HG03039 (cell line): Measurements from ENCODE around the gene MAIP1.
"Not testable (repeated sequence)": the region's sequence is repeated elsewhere in the genome, so short reads cannot be mapped to it uniquely, and the experiment has no call there.

Source experiments
- ATAC-seq: cut with Tn5 transposase; IDR thresholded peaks from one replicate; pipeline ENCODE4 v1.9.1; 2021; ENCODE audit warnings: mild to moderate bottlenecking, moderate library complexity; ENCODE audit not compliant: unreplicated experiment

The MAIP1 gene

DNA sequence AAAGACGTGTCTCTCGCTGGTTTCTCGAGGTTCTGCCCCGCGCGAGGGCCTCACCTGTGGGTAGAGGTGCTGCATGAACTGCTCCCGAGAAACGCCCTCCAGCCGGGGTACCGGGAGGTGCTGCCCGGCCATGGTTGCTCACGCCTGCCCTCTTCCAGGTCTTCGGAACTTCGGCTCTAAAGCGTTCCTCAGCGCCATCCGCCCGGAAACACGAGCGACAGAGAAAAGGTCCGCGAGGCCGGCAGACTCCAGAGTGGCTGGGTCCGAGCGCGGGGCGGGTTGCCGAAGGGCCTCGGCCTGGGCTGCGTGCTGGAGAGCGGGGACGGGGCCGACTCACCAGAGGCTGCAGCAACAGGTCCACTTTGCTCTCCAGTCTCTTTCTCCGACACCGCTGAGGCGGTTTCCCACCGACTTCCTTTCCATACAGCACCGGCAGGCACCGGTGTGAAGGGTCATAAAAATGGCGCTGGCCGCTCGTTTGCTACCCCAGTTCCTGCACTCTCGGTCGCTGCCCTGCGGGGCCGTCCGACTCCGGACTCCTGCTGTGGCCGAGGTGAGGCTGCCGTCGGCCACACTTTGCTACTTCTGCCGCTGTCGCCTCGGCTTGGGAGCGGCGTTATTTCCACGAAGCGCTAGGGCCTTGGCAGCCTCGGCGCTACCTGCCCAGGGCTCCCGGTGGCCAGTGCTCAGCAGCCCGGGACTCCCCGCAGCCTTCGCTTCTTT, at the start of gene MAIP1, which contains the start of gene TYW5:
MAIP1 (plus strand) TSS at position 244 of the 723 bp plus-strand sequence; CDS start at position 461, 217 bp downstream.
TYW5 (minus strand) TSS at position 153 of the 723 bp plus-strand sequence; CDS start at position 132, 21 bp downstream.
- peak; percentile 85 for ATAC-seq

GRCh38 chr2:199907008-199907714, 48.2 kb upstream of the MAIP1 start:
- no peak for ATAC-seq

- no peak for ATAC-seq
Observed at GRCh38 chr2:199910338-199911051, 44.9 kb upstream of the MAIP1 start.

DNA sequence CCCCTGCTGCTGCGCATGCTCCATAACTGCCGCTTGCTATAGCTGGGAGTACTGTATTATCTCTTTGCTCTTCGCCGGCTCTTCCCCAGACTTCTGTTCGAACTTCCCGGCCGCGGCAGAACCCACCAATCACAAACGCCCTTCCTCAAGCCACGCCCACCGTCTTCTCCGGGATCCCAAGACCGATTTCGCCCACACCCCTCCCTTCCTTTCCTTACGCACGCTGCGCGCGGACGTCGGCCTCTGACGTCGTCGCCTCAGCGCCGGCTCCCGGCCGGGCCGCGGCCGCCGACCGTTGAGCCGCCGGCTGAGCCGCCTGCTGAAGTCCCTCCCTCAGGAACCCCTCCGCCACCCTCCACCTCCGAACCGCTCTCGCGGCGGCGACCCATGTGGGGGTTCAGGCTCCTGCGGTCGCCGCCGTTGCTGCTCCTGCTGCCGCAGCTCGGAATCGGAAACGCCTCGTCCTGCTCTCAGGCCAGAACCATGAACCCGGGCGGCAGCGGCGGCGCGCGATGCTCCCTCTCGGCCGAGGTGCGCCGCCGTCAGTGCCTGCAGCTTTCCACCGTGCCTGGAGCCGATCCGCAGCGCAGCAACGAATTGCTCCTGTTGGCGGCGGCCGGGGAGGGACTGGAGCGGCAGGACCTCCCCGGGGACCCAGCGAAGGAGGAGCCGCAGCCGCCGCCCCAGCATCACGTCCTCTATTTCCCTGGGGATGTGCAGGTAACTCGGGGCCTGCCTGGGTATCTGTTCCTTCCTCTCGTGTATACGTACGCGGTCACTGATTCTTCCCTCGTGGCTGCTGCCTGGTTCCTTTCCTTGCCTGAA, 44.1 kb upstream of the MAIP1 start, which contains the start of gene C2orf69:
C2orf69 (plus strand) TSS at position 242 of the 825 bp plus-strand sequence; CDS start at position 388, 146 bp downstream.
- peak; percentile 94 for ATAC-seq

- ATAC-seq, result no peak
Observed at GRCh38 chr2:199911877-199912161, 43.6 kb upstream of the MAIP1 start.

- not testable (repeated sequence) for ATAC-seq
Observed at GRCh38 chr2:199912553-199913114, 42.7 kb upstream of the MAIP1 start.

DNA sequence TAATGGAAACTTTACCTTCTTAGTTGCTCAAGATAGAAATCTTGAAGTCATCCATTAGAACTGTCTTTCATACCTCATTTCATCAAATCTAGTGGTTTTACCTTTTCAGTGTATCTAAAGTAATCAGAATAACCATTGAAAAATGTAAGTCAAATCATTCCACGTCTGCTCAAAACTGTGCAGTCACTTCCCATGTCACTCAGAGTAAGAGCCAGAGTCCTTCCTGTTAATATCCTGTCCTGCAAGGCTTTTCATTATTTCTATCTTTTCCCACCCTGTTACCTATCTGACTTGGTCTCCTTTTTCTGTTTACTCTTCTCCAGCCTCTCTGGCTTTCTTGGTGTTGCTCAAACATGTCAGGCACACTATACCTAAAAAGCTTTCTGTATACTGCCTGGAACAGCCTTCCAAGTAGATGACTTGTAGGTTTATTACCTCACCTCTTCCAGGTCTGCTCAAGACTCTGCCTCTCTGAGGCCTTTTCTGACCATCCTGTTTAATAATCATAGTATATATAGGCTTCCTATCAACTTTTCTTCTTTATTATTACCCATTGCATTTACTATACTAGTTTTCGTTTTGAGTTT, 40.9 kb upstream of the MAIP1 start:
- ATAC-seq, result no peak

DNA sequence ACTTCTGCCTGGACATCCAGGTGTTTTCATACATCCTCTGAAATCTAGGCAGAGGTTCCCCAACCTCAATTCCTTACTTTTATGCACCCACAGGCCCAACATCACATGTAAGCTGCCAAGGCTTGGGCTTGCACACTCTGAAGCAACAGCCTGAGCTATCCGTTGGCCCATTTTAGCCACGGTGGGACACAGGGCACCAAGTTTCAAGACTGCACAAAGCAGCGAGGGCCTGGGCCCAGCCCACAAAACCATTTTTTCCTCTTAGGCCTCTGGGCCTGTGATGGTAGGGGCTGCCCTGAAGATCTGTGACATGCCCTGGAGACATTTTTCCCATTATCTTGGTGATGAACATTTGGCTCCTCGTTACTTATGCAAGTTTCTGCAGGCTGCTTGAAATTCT, 38.4 kb upstream of the MAIP1 start:
- ATAC-seq, result no peak

DNA sequence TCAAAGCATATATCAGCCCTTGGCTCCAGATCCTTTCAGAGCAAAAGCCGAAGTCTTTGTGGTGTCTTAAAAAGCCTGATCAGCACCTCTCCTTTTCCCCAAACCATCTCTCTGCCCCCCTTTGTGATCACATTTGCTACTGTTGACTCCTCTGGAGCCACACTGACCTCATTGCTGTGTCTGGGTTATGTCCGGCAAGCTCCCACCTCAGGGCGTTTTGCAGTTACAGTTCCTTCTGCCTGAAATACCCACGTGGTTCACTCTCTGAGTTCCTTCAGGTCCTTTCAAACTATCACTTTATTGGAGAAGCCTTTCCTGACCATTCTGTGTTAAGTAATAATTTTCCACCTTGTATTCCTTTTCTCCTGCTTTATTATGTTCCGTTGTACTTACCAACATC, 32.5 kb upstream of the MAIP1 start:
- no peak for ATAC-seq

DNA sequence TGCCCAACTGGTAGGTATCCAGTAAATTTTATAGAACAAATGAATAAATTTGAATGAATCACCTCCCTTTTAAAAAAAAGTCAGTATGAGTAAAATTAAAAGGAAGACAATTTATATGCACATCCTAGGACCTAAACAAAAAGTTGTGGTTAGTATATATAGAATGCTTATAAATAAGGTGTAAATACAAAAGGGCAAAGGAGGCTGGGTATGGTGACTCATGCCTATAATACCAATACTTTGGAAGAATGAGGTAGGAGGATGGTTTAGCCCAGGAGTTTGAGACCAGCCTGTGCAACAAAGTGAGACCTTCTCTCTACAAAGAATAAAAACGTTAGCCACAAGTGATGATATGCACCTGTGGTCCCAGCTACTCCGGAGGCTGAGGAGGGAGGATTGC, 31.5 kb upstream of the MAIP1 start:
- ATAC-seq, result no peak

- ATAC-seq, result no peak
Observed at GRCh38 chr2:199926806-199927205, 28.6 kb upstream of the MAIP1 start.

- no peak for ATAC-seq
Observed at GRCh38 chr2:199928226-199928625, 27.2 kb upstream of the MAIP1 start.

- ATAC-seq, result no peak
Observed at GRCh38 chr2:199928626-199929025, 26.8 kb upstream of the MAIP1 start.

DNA sequence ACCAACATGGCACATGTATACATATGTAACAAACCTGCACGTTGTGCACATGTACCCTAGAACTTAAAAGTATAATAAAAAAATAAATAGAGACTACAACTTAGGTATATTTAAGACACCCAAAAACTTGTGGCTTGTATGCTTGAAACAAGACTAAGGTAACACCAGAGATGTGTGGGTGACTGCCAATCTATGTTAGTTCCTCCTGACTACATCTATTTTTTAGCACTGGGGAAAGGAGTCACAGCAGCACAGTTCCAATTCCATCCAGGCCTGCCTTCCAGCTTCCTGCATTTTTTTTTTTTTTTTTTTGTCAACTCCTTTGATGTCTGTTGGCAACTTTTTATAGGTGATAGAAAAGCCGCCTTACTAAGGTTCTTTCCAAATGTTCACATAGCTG, 26.1 kb upstream of the MAIP1 start:
- no peak for ATAC-seq

DNA sequence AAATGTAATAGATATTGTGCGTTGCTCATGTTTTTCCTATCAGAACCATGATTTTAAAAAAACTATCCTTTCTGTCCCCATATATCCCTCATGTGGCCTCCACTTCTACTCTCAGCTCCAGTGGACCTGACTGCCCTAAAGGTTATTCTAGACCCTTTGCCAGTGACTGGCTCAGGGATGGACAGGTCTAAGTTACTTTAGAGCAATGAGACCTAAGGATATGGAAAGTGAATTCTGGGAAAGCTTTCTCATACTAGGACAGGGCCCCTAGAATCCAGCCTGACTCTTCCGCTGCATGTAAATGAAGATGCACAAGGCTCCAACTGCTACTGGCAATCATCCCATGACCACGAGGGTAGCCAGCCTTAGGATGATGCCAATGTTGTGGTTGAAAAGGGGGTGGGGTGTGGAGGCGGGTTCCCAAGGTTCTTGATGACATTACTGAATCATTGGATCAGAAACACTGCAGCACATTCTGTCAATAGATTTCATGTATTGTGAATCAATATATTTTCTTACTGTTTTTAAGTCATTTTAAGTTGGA, 23.0 kb upstream of the MAIP1 start:
- ATAC-seq, result no peak

DNA sequence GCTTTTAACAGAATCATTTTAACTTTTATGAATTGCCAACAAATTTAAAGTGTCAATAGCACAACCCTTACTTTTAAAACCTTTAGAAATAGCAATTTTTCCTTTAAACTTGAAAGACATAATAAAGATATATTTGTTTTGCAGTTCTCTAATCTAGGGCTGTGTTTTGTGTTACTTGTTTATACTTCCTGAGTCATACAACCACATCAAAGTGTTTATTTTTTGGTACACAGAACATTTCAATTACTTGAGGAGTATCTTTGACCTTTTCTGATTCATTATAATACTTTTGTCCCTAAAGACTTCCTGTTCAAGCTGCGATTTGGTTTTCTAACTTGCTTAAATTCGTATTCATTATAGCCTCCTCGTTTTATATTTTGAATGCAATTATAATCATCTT, 21.9 kb upstream of the MAIP1 start:
- ATAC-seq, result no peak

- ATAC-seq, result no peak
Observed at GRCh38 chr2:199936554-199936953, 18.8 kb upstream of the MAIP1 start.

DNA sequence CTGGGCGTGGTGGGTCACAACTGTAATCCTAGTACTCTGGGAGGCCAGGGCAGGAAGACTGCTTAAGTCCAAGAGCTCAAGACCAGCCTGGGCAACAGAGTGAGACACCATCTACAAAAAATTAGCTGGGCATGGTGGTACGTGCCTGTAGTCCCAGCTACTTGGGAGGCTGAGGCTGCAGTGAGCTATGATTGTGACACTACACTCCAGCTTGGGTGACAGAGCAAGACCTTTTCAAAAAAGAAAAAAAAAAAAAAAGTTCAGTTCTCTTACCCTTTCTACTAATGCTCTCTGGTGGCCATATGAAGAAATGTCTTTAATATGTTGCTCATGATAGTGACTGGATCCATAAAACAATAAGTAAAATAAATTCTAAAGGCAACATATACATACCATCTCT, 15.0 kb upstream of the MAIP1 start:
- no peak for ATAC-seq

DNA sequence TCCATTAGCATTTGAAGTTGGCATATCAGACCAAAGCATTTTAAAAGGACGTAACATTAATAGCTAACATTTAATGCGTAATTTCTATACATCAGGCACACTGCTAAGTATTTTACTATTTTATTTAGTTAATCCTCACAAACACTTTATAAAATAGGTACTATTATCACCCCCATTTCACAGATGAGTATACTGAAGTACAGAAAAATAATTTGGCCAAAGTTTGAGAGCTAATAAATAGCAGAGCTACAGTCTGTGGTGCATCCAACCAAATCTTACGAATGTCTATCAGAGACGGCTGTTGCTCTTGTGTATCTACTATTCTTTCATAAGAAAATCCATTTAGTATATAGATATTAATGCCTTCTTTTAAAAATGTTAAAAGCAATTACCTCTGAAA, 12.0 kb upstream of the MAIP1 start:
- ATAC-seq, result no peak

- no peak for ATAC-seq
Observed at GRCh38 chr2:199946196-199946595, 9.2 kb upstream of the MAIP1 start.
